GM19438 (cell line): ENCODE measurements around the gene C4orf51.
A peak's percentile ranks its signal among the peaks of the same experiment; 100 is the strongest.

ENCODE experiments used
- ATAC-seq: cut with Tn5 transposase; IDR thresholded peaks from one replicate; pipeline ENCODE4 v1.9.1; 2021; ENCODE audit warnings: low read depth; ENCODE audit not compliant: unreplicated experiment

The C4orf51 gene

DNA sequence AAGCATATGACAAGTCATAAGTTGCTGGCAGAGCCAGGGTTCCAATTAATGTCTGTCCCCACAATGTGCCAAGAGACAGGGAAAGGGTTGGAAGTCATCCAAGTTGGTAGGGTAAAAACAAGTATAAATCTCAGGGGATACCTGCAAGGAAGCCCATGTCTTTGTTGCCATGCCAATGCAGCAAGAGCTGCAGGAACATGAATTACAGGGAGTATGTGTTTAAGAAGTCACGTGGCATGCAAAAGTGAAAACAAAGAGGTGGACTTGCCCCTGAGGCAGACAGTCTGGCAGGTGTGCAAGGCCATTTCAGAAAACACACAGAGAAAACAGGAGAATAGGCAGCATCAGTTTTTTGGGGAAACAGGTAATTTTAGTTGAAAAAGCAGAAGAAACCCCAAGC, 29.4 kb downstream of the C4orf51 start:
- ATAC-seq = no peak

DNA sequence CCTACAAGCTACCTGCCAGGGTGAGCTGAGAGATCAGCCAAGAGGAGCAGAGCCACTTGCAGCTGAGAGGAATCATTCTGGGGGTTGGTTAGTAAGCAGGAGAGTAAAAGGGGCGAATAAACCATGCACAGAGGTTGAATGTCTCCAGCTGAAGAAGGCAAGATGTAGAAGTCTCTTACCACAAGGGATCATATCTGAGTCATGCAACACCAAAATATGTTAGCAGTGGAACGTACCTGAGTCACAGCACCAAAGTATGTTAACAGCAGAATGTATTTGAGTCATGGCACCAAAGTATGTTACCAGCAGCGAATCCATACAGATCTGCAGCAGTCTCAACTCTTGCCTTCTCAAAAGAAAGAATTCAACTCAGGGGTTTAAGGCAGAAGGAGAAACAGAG, 29.9 kb downstream of the C4orf51 start:
- ATAC-seq = no peak

DNA sequence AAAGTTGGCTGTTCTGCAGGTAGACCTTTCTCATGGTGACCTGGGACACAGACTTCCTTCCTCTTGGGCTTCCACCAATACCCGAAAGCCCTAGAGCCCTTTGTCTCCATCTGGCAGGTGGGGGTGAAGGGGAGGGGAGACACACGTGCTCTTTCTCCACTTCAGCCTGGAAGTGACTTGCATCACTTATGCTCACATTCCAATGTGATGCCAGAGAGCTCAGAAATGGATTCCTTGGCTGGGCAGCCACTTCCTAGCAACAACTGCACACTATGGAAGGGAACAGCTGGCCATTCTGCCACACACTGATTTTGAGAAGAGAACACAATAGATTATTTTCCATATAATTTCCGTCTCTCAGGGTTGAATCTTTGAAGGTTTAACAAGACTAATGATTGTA, 36.3 kb downstream of the C4orf51 start:
- ATAC-seq = no peak

DNA sequence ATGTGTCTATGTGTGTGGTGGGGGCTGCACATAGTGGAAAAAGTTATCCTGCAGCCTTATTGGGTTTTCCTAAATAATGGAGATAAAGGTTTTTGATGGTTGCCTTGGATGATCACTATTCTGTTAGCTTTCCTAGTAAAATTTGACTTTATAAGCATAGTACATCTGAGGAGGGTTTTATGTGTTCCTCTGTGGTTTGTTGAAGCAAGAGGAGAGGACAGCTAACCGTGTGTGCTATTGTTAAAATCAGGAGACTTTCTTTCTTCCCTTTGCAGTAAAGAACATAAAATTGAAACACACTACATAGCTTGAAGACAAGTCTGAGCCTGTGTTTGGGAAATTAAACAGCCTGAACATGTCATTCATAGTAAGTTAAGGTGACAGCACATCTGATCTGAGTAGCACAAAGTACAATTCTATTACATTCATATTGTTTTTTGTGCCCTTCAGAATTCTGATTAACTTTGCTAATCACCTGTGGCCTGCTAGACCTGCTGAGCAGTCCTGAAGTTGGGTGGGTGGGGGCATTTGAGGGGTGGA, 36.8 kb downstream of the C4orf51 start:
- ATAC-seq = no peak

DNA sequence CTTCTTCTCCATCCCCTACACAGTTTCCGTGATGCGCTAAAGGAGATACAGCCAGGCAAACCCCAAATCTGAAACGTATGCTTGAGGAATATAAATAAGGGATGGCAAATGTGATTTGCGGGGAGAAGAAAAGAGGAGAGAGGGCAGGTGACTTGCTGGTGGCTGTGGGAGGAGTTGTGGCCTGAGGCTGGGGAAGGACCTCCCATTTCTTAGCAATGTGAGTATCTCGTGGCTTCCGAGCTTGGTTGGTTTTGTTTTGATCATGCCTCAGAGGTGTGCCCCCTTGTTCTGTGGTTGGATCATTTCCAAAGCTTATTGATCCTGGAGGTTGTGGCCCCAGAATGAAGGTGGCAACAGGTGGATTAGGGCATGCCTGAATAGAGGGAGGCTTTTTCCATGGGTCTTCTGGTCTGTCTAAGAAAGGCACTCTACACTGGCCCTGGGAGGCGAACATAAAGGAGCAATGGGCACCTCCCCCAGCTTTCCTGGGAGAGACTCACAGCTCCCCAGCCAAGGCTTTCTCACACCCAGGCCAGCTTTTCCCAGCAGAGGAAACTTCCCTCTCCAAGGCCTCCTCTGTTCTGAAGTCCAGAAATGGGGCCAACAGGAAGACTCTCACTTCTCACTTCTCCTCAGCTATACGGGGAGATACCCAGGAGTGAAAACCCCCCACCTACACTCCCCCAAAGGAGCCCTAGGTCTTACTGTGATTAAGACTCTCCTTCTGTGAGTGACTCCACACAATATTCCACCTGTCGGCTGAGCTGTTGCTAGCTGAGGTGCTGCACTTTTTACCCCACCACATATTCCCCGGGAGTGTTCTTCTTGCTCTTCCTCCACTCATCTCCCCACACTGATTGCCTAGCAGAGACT, 40.0 kb downstream of the C4orf51 start:
- peak; percentile 81 for ATAC-seq

DNA sequence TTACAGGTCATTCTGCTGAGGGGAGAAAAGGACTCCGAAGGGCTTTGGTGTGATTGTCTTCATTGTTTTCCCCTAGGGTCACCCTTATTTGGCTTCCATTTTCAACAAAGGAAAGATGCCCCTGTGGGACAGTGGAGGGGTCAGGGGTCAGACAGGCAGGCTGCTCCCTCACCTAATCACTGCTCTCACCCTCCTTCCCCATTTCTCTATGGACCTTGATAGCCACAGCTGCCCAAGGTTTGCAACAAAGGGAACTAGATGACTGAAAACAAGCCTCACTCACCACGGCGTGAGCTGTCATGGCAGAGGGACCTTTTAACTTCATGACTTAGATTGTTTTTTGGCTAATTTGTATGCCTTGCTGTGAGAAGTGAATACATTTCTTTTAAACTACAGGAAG, 40.7 kb downstream of the C4orf51 start:
- peak; percentile 12 for ATAC-seq

DNA sequence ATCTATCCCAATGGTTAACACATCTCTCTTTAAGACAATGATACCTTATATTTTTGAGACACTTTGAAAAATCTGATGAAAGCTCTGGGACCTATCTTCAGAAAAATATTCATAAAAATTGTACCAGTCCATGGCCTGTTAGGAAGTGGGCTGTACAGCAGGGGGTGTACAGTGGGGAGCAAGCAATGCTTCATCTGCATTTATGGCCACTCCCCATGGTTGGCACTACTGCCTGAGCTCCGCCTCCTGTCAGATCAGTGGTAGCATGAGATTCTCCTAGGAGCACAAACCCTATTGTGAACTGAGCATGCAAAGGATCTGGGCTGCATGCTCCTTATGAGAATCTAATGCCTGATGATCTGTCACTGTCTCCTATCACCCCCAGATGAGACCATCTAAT, 42.6 kb downstream of the C4orf51 start:
- ATAC-seq = no peak

DNA sequence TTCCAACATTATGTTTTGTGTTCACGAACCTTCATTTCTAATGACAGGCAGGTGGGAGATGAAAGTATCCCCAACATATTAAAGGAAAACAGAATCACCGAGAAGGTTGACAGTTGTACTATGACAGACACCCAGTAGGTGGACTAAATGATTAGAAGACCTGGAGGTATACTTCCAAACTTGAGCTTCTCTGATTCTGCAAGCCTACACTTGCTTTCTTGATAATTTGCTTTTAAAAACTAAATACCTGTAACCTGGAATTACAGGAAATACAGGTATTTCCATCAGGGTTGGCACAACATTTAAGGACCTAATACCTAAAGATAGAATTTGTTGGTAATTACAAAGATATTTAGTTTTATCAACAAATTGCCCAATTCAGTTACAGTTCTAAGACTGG, 43.4 kb downstream of the C4orf51 start:
- no peak for ATAC-seq

DNA sequence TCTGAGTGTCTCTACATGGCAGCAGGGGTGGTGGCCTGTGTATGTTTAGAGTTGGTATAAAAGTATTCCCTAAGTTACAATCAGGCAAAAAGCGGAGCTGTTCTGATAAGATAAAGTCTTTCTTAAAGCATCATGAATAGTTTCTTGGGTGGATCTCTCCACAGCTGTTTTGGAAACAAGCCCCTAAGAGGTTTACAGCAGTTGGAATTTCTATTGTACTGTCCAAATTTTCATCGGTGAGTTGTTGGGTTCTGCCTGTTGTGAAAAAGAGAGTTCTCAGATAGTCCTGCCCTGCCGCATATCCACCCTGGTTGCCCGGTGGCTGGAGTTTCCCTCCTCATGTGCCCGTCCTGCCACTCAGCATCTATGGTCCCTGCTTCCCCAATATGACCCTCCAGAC, 50.1 kb downstream of the C4orf51 start:
- no peak for ATAC-seq

DNA sequence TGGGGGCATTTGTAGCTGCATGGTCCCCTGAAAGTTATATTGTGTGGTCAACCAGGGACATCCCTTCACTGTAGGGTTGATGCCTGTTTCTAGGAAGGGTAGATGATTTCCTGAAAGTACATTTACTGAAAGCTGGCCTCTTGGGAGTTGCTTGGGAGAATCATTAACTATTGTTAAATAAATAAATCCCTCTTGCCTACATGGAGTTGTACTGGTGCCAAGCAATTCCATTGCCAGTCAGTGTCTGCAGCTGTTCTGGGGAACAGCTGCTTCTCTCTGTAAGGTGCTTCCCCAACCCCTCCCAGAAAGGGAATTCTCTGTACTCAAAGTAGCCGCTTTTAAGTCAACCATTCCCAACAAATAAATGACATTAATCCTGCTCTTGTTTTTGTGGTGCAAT, 51.1 kb downstream of the C4orf51 start:
- ATAC-seq = no peak

DNA sequence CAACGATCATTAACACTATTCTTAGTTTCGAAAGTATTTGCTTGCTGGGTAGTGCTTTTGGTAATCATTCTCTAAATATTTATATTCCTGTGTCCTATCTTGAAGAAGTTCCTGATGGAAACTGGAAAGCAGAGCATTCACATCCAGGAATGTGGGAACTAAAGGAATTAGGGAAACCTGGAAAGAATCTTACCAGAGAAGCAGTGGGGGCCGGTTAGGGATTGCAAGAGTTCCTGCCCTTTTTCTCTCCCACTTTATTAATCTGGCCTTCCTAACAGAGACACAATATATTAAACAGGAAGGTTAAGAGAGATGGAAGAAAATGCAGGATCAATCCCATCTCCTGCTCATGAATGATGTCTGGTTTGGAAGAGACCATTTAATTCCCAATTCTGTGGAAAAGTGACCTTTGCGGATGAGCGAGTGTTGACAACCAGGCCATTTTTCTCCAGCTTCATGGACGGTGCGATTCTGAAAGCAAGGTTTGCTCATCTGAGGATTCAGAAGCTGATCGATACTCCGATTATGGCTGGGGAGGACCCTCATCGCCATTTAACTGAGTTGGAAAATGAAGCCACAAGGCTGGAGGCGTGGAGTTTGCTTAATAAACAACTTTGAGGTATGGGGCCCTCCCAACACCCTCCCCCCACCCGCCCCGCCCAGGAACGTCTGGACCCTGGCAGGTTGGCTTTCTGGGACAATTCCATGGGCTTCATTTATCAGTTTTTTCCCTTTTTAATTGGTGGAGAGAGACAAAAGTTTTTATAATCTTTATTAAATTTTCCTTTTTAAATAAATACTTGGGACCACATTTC, 52.3 kb downstream of the C4orf51 start:
- ATAC-seq = no peak

DNA sequence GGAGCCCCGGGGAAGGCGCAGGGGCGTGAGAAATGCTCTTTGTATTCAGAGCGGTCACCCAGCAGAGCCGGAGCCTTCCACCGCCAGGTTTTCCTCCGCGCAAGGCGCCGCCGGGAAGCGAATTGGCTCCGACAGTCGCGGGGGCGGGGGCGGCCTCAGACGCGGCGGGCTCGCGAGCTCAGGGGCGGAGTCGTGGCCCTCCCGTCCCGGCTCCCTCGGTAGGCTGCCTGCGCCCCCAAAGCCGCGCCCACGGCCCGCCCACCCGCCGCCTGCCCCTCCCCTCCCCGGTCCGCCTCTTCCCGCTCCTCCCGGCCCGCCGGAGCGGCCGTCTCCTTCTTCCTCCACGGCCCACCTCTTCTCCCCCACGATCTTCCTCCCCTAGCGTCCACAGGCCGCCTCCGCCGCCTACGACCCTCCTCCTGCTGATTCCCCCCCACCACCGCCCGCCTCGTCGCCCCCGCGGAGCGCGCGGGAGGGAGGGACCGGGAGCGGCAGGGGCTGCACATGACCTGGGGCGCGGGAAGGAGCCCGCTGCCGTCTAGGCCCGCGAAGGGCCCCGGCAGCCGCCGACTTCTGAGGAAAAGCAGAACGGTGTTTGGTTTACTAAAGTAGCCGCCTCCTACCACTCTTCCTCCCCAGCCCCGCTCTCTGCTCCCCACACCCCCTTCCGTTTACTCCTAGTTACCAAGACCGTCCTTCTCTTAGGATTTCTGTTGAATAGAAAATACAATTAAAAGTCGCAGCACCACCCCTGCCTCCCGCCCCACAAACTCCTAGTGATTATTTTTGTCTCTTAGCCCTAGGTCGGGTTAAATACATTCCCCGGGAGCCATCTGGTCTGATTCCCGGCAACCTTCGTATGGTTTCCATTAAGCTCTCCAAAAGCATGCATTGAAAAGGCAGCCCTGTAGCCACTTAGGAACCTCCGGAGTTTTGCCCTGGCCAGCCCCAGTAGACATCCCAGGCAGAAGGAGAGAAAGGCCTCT, 53.2 kb downstream of the C4orf51 start:
- peak; percentile 85 for ATAC-seq

DNA sequence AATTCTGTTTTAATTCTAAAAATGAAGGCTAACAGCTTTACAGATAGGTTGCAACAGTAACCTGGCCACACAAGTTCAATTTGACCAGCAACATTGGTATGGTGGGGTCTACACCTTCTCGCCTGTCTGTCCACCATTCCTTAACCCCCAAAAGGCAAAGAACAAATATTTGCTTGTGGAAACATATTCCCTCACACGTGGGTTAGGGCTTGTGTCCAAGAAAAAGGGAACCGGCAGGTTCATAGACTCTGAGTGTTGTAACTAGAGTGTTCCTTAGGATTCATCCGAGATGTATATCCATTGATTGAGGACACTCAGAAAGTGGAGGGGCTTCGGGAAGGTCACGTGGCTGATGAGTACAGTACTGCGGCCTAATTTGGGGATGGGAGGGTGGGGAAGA, 54.1 kb downstream of the C4orf51 start:
- ATAC-seq = no peak

DNA sequence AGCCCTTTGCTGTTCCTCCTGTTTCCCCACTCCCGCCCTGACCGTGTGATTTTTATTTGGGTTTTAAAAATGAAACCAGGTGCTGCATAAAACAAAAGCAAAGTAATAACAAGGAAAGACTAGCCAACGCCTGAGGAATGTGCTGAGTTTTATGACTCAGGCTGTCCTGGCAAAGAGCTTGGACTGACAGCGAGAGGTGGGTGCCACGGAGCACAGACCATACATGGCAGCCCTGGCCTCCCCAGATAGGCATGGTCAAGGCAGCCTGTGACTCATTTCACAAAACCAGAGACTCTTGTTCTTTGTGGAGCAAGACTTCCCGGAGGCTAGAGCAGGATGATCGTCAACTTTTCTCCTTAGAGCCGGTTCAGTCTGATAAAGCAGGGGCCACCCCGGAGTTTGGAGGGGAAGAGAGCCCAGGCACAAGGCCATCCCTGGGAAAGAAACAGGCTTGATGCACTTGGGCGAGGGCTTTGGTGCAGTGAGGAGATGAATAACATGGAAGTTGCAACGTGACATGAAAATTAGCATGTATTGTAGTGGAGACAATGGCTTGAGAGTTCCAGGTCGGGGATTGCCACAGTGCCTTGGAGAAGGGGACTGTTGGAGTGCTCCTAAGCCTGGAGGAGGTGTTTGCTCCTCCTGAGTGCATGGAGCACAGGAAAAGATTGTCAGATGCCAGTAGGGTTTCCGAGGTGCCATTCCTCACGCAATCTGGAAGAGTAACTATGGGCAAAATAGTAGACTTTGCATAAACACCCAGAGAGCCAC, 54.8 kb downstream of the C4orf51 start:
- no peak for ATAC-seq

DNA sequence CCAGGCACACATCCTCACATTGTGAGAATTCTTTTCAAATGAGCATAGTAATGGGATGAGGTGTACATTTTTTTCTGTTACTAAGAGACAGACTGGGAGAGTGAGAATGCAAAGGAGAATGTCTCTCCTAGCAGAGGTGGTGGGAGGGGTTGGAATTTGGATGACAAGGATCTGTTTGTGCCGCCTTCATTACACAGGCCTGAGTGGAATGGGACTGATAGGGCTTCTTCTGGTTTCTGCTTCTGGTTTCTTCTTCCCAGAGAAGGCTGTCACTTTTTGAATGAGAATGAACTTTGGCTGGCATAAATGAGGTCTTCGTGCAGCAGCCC, 55.4 kb downstream of the C4orf51 start:
- ATAC-seq = no peak

DNA sequence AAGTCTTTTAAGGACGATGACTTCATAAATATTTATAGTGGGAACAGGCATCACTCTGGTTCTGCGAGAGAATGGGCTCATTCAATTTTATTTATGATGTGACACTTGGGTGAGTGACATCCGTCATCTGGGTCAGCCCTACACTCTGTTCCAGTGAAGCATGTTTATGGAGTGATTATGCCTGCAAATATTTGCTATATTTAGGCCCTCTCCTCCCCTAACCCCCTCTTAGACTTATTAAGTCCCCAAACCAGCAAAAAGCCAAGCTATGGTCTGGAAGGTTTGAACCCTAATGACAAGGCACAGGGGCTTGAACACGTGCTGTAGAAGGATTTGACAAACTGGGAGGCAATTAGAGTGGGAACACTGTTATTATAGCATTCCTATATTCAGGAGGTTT, 55.9 kb downstream of the C4orf51 start:
- ATAC-seq = no peak

DNA sequence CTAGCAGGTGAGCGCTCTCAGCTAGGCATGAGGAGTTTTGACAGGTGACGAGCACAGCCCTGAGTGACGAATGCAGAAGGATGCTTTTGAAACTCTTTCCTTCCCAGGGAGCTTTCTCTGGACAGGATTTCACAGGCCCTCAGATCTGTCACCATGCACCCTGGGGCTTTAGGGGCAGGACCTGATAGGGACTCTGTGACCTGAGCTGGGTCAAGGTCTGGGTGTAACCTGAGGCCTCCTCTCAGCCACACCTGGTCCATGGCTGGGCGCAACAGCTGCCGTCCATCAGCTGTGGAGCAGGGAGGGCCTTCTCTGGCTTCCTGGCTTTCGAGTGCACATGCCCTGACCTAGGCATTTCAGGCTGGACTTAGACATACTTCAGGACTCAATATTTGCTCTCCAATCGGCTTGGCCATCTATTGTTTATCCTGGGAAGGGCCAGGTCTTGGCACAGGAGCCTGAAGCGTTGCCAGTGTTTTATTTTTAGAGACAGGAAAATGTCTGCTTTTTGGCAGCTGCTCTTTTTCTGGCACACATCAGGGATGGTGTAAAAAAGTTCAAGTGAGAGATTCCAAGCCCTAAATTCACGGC, 56.4 kb downstream of the C4orf51 start:
- no peak for ATAC-seq

DNA sequence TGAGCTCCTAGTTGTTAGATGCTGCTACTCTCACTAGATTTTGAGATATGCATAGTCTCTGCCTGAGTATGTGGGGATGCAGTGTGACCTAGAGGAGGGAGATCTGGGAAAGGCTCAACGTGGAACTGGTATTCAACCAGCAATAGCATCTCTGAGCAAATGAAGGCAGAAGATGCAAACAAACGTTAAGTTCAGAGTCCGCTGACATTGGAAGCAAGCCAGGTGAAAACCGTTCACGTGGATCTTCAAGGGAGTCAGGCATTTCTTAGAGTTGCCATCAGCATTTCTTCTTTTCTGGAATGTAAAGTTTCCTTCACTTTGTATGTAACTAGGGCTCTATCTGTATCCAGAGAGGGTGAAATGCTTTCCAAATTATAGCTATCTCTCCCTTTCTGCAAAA, 59.9 kb downstream of the C4orf51 start:
- ATAC-seq = no peak

DNA sequence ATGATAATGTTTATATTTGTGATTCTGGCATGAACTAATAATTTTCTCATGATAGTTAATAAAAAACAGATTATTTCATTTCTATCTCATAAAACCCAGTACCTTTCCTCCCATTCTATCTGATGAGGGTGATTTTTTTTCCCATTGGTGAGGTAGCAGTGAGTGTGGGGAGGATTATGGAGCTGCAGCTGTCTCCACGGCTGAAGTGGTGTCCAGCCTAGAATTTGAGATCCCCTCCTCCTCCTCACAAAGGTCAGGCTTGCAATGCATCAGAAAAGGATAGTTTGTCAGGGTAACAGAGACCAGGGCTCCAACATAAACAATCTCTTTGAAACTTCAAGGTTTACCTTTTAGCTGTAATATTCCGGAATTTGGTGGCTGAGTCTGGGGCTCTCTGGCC, 60.9 kb downstream of the C4orf51 start:
- no peak for ATAC-seq
